Measurements from ENCODE around the gene OXCT2.
A peak's percentile ranks its signal among the peaks of the same experiment; 100 is the strongest.

Gene OXCT2

GRCh38 chr1:39729030-39729429, 42.1 kb downstream of the OXCT2 start:
- DNase-seq, result no peak

- no peak for DNase-seq
These were observed 43.2 kb downstream of the OXCT2 start for GRCh38 chr1:39727932-39728317.

GRCh38 chr1:39727221-39727931, 43.8 kb downstream of the OXCT2 start:
- DNase-seq, result no peak

GRCh38 chr1:39726600-39726999, 44.5 kb downstream of the OXCT2 start:
- DNase-seq, result no peak

- DNase-seq, result peak; percentile 63
These were observed 48.7 kb downstream of the OXCT2 start for GRCh38 chr1:39722495-39722894.

GRCh38 chr1:39721664-39722063, 49.5 kb downstream of the OXCT2 start:
- no peak for DNase-seq

- peak; percentile 33 for DNase-seq
These were observed 50.8 kb downstream of the OXCT2 start for GRCh38 chr1:39720094-39720999.
